ENCODE measurements around the gene PARP8.
"Not testable (repeated sequence)": the region's sequence is repeated elsewhere in the genome, so short reads cannot be mapped to it uniquely, and the experiment has no call there.

The PARP8 gene, protein sequence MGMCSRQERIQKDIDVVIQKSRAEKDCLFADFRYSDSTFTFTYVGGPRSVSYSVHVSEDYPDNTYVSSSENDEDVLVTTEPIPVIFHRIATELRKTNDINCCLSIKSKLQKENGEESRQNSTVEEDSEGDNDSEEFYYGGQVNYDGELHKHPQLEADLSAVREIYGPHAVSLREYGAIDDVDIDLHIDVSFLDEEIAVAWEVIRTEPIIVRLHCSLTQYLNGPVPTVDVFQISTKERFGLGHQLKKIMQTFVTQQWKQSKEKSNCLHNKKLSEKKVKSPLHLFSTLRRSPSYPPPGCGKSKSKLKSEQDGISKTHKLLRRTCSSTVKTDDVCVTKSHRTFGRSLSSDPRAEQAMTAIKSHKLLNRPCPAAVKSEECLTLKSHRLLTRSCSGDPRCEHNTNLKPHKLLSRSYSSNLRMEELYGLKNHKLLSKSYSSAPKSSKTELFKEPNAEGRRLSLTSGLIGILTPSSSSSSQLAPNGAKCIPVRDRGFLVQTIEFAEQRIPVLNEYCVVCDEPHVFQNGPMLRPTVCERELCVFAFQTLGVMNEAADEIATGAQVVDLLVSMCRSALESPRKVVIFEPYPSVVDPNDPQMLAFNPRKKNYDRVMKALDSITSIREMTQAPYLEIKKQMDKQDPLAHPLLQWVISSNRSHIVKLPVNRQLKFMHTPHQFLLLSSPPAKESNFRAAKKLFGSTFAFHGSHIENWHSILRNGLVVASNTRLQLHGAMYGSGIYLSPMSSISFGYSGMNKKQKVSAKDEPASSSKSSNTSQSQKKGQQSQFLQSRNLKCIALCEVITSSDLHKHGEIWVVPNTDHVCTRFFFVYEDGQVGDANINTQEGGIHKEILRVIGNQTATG

DNA sequence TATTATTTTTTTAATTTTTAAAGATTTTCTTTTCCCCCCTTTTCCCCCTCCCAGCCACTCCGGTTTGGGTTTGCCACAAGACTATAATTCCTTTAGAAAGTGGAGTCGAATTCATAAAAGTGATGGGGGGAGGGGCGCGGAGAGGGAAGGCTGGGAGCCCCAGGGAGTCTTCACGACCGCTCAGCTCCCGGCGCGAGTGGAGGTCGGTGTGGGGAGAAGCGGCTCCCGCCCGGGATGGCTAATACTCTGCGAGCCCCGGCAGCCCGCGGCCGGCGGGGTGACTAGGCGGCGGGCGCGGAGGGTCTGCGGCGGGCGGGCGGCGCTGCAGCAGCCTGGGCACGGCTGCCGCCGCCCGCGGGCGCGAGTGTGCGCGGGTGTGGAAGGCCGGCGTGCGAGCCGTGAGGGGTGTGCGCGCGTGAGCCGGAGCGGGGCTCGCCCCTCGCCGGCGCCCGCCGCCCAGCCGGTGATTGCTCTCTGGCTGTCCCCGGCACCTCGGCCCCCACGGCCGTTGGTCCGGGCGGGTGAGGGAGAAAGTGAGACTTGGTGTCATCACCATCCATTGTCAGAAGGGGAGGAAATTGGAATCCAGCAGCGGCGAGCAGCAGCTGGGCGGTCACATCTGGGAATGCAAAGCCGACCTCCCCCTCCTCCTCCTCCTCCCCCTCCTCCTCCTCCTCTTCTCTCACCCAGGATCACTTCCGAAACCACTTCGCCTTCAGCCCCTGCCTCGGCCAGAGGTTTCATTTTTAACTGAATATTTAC, at the start of gene PARP8:
TSS of gene PARP8 (plus strand) at position 377 of the 762 bp plus-strand sequence. CDS start 459 bp downstream, outside the sequence.
- in situ Hi-C loops (cut with MboI; ENCODE audit: low sequenced_read_pairs): no loop called here

DNA sequence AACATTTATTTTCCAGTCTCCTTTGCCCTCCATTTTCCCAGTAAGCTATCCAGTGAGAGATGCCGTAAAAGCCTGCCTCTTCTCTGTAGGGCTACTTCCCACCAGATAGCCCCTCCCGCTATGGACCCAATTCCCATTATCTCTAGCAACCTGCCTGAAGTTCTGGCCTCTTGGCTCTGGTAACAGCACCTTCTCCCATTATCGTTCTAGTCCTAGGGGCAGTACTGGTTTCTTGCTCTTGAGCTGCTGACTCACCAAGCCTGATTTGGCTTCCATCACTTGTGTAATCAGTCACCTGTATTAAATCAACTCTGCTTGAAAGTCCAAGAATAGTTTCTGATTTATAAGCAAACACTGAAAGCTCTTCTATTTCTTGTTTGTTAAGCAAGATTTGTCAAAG, 42.8 kb upstream of the PARP8 start:
- in situ Hi-C loops (cut with MboI; ENCODE audit: low sequenced_read_pairs): no loop called here

DNA sequence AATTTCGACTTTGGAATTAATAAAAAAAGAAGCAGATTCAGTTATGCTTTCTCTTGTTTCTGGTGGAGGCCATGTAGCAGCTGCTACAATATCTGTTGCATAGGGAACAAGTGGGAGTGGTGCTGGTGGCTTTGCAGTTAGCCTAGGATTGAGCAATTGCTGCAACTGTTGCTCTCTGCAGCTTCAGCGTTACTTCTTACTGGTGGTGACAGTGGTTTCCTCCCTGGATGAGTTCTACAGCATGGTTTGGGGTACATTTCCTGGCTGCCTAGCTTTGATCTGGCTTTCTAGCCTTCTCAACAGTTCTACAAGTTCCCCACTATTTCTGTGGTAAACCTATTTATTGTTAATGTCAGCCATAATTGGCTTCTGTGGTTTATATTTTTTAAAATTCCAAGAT, 31.6 kb upstream of the PARP8 start:
- in situ Hi-C loops (cut with MboI; ENCODE audit: low sequenced_read_pairs): not testable (repeated sequence)

DNA sequence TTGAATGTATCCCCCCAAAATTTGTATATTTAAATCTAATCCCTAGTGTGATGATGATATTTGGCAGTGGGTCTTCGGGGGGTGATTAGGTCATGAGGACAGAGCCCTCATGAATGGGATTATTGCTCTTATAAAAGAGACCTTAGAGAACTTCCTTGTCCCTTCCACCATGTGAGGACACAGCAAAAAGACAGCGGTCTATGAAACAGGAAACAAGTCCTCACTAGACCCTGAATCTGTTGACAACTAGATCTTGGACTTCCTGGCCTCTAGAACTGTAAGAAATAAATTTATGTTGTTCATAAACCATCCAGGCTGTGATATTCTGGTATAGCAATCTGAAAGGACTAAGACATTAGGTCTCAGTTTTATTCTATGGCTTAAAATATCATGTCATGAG, 28.9 kb upstream of the PARP8 start:
- in situ Hi-C loops (cut with MboI; ENCODE audit: low sequenced_read_pairs): not testable (repeated sequence)

DNA sequence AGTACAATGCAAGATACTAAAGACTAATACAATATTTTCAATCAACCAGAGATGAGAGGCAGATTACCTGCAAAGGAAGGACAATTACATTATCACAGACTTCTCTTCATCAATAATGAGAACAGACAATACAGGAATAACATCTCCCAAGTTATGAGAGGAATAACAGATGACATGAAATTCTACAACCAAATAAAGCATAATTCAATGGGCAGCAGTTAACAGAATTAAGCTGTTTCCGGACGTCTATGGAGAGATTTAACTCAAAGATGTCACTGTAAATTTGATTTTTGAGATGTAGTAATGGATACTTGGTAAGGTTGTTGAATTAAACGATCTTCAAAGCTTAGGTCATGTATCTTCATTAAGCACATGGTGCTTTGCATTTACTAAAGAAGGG, 19.8 kb upstream of the PARP8 start:
- in situ Hi-C loops (cut with MboI; ENCODE audit: low sequenced_read_pairs): no loop called here

DNA sequence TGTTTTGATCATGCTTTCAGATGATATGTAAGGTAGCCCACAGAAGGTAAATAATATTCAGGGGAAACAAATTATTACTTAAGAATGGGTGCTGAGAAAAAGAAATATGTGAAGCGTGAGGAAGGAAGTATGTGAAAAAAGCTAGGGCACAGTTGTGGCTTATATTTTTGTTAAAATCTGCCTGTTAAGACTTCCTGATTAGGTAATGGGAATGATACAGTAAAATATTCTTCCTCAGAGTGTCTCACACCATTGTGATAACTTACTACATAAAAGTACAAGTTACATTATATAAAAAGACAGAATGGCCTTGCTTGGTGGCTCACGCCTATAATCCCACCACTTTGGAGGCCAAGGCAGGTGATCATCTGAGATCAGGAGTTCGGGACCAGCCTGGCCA, 18.7 kb upstream of the PARP8 start:
- in situ Hi-C loops (cut with MboI; ENCODE audit: low sequenced_read_pairs): no loop called here

DNA sequence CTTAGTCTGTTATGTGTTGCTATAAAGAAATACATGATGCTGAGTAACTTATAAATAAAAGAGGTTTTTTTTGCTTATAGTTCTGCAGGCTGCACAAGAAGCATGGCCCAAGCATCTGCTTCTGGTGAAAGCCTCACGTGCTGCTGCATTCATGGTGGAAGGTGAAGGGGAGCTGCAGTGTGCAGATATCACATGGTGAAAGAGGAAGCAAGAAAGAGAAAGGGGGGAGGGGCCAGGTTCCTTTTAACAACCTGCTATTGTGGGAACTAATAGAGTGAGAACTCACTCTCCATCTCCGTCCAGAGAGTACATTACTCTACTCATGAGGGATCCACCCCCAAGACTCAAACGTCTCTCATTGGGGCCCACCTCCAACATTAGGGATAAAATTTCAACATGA, 12.5 kb upstream of the PARP8 start:
- in situ Hi-C loops (cut with MboI; ENCODE audit: low sequenced_read_pairs): no loop called here

DNA sequence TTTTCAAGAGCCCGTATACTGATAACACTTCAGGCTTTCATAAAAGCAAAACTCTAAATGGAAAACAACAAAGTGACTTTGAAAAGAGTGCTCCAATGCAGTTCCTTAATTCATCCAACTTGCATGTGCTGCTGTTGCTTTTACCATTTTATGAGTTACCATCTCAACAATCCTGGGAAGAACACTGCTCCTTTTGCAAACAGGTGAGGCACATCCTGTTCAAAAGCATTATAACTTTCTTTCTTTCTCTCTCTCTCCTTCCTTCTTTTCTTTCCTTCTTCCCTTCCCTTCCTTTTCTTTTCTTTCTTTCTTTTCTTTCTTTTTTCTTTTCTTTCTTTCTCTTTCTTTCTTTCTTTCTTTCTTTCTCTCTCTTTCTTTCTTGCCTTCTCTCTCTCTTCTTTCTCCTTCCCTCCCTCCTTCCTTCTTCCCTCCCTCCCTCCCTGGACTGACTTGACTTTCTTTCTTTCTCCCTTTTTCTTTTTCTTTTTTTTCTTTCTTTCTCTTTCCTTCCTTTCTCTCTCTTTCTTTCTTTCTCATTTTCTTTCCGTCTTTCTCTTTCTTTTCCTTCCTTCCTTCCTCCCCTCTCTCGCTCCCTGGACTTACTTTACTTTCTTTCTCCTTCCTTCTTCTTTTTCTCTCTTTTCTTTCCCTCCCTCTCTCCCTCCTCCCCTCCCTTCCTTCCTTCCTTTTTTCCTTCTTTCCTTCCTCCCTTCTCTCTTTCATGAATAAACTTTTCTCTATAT, 11.2 kb upstream of the PARP8 start:
- in situ Hi-C loops (cut with MboI; ENCODE audit: low sequenced_read_pairs): no loop called here

DNA sequence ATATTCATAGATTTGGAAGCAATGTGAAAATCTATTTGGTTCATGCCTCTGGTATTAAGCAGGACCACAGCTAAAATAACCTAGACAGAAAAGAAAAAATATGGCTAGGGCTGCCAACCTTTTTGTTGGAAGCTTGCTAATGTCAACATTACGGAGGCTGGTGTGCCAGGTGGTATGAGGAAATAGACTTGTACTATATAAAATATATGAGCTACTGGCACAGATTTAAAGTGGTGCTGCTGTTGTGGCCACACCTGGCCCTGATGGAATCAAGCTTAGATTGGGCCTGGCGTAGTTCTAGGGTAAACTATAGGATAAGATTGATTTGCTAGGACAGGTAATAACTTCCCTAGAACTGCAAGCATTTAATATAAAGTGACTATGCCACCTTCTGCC, 10.6 kb upstream of the PARP8 start:
- in situ Hi-C loops (cut with MboI; ENCODE audit: low sequenced_read_pairs): no loop called here

DNA sequence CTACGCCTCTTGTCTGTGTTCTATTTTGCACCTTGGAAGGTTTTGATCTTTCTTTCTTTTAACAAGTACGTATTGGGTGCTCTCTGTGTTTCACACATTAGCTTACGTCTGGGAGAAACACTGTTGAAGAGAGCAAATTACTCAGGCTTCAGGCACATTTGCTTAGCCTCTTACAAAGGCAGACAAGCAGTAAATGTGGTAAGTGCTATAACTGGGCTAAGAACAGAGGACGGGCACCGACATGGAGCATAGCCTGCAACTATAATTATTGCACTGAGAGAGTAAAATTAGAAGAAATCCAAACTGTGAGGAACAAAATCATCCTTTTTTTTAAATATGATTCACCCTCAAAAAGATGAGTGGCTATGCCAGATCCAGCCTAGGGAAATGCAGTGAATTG, 9.4 kb upstream of the PARP8 start:
- in situ Hi-C loops (cut with MboI; ENCODE audit: low sequenced_read_pairs): no loop called here

DNA sequence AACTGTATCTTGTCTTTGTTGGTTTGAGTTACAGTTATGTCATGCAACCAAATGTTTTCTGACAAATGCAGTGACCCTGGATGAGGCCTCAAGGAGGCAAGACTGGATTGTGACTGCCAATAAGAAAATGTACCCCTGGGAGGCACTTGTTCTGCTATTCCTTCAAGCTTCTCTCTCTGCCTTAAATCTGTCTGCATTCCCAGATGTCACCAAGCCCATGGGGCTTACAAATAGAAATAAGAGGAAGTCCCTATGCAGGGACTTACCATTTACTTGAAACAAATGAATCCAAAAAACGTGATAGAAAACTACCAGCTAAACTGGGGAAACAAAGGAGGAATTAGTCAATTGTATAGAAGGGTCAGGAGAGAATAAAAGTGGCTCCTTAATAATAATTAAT, 8.2 kb upstream of the PARP8 start:
- in situ Hi-C loops (cut with MboI; ENCODE audit: low sequenced_read_pairs): no loop called here

DNA sequence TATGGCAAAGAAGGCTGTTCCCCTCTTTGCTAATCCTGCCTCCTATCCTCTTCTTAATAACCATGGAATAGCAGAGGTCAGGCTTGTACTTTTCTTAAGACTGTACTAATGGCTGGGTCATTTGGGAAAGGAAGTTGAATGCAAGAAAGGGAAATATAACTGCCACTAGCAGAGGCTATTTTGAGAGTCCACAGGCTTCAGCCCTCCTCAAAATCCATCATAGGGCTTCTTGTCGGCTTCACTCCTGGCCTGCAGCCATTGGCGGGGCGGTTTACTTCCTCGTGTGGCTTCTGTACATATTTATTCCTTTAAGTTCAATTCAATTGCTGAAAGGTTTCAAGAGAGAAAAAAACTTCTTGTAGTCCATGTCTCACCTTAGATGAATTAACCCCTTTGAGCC, 2.8 kb upstream of the PARP8 start:
- in situ Hi-C loops (cut with MboI; ENCODE audit: low sequenced_read_pairs): no loop called here

DNA sequence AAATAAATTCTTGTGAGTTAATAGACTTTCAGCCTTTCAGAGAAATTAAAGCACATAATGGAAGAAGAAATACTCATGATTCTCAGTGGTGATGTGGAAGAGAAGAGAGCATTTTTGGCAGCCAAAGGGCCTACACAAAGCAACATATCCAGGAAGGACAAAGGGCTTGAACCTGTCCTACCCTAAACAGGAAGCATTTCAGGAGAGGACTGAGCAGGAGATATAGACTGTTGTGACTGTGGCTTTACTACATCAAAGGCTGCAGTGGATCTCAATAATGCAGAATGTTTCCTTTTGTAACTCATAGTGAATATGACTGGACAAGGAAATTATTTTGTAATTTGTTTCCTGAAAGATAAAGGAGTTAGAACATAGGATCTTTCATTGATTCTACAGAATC, 1.3 kb upstream of the PARP8 start:
- in situ Hi-C loops (cut with MboI; ENCODE audit: low sequenced_read_pairs): no loop called here

DNA sequence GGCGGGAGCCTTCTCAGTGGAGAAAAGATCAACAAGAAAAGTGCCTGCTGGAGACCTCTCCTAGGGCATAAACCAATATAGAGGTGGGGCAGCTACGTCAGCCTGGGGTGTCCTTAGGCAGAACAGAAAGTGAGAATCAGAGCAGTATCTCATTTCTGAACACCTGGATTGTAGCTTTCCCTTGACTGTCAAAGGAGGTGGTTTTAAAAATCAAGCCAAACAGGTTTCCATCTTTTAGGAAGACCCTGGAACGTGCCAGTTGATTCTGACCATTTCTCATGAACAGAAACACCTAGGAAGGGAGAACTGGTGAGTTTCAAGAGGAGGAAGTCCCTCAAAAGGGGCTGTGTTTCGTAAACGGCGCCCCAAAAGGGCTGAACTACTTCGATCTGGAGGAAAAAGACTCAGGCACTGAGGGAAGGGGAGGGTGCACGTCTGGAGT, 655 bp upstream of the PARP8 start:
- in situ Hi-C loops (cut with MboI; ENCODE audit: low sequenced_read_pairs): not testable (repeated sequence)

DNA sequence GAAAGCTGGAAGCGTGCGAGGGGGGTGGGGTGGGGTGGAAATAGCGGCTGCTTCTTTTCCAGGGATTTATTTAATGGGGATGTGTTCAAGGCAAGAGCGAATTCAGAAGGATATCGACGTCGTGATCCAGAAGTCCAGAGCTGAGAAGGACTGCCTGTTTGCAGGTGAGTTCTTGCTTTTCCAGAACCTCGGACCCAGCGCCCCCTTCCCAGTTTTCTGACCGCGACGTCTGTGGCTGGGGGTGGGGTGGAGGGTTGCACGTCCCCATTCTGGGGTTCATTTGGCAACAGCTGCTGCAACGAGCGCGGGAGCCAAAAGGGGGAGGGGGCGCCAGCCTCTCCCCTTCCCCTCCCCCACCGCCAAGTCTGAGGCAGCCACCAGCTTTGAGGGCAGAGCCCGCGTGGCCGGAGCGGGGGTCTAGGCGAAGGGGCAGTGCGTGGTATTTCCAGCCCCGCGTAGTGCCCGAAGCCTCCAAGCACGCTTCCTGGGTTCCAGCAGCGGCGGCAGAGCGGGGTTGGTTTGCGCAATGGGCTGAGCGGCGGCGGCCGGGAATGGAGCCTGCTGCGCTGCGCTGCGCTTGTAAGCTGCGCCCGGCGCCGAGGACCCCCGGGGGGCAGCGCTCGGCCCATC, 701 bp downstream of the PARP8 start:
- in situ Hi-C loops (cut with MboI; ENCODE audit: low sequenced_read_pairs): no loop called here

DNA sequence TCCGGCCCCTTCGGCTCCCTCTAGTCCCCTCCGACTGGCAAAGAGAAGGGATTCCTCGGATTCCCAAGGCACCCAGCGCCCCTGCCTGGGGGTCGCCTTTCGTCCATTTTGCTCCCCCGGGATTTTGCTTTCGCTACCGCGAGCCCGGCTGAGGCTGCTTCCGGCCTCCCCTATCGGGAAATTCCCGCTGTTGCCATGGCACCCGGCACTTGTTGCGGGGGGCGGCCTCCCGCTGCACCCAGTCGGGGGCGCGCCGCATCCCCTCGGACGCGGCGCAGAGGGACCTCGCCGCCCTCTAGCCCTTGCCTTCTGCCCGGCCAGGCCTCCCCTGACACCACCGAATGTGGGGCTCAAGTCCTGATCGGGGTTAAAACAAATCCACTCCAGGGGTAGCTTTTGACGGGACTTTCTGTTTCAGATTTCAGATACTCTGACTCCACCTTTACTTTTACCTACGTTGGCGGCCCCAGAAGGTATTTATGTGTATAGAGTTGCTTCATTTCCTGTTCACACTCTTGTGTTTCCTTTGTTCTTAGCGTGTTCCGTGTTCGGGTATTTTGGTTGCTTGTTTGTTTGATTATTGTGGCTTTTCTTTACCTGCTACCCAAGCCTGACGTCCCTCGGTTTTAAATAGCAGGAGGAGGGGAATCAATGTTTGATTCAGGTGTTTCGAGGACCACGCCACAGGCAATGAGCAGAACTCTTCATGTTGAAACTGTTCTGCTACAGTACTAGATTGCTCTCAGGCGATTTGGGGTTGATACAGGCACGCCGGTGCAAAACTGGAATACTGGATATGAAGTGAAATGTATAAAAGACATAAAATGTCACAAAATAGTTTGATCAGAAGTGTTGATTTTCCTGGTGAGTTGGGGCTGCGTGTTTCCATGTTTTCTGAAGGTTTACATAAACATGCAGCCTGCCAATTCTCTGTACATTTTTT, 1.5 kb downstream of the PARP8 start:
- in situ Hi-C loops (cut with MboI; ENCODE audit: low sequenced_read_pairs): no loop called here

DNA sequence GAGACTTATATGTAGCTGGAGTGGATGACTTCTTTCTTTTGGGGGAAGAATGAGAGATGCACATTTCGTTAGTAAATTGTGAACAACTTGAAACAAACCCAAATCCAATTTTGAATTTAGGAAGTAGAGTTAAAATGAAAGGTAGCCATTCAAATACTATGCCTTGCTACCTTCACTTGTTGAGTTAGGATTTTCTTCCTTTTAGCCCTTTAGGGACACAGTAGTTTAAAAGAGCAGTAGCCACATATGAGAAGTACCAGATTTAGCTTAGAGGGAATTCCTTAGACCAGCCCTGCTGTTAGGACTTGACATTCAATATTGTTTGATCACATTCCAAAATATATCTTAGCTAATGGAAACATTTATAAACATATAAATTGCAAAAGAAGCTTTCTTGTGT, 2.2 kb downstream of the PARP8 start:
- in situ Hi-C loops (cut with MboI; ENCODE audit: low sequenced_read_pairs): not testable (repeated sequence)

DNA sequence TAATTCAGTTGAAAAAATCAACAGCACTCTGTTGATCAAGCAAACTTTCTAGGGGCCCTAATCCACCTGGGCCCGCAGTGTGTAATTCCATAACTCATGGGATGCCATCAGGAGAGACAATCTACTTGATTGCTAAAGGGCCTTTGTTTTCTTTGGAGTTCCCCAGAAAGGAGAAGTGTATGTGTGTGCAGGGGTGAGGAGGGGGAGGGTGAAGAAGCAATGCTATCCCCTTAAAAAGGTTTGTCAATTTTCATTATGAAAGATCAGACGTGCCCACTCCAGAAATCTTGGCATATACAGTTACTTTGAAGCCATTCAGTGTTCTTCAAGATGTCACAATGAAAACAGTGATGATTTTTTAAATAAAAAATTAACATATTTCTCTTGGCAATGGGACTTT, 6.2 kb downstream of the PARP8 start:
- in situ Hi-C loops (cut with MboI; ENCODE audit: low sequenced_read_pairs): no loop called here

DNA sequence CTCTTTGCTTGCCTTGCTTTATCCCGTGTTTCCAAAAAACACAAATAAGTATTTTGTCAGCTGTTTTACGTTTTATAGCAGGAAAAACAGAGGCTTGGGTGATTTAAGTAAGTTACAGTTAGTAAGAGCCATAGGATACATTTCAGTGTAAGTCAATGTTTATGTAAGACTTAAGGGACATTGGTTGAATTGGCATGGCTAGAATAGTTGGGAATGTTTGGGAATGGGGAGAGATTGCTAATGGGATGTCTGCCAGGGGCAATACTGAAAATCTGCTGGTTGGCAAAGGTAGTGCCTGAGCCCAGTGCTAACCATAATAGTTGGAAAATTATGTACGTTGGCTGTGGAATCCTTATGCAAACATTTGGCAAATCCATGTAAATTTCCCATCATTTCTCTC, 7.0 kb downstream of the PARP8 start:
- in situ Hi-C loops (cut with MboI; ENCODE audit: low sequenced_read_pairs): not testable (repeated sequence)

Measured in HL-60/S4 treated with retinoic acid at 250 ng/mL for 4 days and 3 days (cell line).